OCI-M2 (cell line): Measurements from ENCODE around the gene SAMD11.
"Not testable (repeated sequence)": the region's sequence is repeated elsewhere in the genome, so short reads cannot be mapped to it uniquely, and the experiment has no call there.

ENCODE experiments used
- DNase-seq: peaks from one replicate; lab custom pipeline; 2025; ENCODE audit not compliant: unreplicated experiment; lab: John Stamatoyannopoulos, UW

The SAMD11 gene

GRCh38 chr1:943545-944340 is 20.0 kb downstream of the SAMD11 start:
- DNase-seq = no peak

DNA sequence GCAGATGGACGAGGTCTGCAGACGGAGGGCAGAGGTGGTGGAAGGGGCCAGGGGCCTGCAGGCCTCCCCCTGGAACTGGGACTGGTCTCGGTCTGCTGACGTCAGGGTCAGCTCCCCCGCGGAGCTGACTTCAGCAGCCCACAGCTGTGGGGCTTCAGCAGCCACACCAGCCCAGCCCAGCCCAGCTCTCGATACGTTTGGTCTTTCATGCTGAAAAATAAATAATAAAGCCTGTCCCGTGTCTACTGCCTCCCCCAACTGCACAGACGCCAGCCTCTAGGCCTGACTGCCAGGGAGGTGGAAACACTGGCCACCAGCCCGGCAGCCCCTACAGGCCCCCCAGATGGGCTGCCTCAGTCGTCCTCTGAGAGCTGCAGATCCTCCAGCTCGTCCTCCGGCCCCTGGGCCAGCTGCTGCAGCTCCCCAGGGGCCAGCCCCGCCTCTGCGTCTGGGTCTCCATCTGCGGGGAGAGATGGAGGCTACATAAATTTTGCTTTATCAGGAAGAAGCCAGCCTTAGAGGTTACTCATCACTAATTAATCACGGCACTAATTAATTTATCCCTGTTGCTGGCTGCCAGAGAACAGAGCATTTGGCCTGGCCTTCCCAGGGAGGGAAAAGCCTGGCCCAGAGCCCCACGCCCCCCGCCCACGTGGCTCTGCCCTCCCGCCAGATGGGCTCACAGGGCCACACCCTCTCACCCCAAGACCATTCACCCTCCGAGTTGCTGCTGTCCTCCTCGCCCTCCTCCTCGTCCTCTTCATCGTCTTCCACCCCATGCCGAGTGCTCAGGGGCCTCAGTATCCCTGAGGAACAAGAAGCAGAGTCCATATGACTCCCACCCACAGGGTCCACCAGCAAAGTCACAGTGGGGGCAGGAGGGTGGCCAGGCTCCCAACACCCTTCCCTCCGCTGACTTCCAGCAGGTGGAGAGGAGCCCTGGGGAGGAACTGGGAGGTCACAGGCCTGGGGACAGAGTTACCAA is 20.9 kb downstream of the SAMD11 start:
- no peak for DNase-seq

DNA sequence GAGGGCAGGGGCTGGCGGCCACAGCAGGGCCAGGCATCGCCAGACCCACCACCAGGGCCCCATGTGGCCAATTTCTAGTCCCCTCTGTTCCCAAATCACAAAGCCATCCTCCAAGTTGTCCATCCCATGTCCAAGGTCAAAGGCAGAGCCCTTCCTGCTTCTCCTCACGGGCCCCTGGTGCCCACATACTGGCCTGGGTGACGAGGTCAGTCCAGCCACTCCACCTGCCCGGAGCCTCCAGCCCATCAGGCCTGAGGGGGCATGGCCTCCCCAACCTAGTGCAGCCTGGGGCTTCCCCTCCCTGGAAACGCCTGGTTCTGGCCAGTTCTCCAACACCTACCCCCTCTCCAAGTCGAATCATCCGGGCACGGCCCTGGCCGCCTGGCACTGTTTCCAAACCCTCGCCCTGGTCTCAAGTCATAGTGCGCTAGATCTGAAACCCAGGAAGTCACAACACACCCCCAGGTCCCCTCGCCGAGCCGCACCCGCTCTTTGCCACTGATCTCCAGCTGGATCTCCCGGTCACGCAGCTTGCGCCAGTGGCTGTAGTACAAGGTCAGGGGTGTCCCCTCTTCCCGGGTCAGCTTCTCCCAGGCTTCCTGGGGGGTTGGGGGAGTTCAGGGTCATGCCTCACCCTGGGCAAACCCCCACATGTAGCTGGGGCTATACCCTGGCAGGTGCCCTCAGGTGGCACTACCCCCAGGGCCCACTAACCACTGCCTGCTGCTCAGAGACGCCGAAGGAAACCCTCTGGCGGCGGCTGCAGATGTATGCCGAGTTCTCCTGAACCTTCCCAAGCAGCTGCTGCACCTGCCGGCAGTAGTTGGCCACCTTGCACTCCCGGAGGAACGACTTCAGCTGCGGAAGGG is 22.2 kb downstream of the SAMD11 start:
- no peak for DNase-seq

DNA sequence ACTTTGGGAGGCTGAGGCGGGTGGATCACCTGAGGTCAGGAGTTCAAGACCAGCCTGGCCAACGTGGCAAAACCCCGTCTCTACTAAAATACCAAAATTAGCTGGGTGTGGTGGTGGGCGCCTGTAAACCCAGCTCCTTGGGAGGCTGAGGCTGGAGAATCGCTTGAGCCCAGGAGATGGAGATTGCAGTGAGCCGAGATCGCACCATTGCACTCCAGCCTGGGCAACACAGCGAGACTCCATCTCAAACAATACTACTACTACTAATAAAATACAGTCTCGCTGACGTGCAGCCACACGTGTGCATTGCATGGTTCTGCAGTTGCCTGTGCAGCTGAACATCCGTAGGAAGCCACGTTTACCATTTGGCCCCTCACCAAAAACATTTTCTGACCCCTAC is 23.1 kb downstream of the SAMD11 start:
- not testable (repeated sequence) for DNase-seq

DNA sequence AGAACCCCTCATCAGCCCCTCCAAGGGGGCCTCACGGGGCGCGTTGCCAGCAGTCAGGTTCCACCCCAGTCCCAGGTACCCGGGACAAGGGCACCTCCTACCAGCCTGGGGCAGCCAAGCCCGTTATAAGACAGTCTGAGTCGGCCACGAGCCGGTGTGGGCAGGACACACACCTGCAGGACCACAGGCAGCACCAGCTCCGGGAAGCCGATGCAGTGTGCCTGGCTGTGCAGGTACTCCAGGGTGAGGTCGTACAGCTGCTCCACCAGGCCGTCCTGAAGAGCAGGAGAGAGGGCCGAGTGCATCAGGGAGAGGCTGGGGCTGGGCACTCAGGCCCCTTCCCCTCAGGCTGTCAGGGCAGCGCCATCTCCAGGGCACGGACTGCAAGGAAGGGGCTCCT is 24.2 kb downstream of the SAMD11 start:
- no peak for DNase-seq

DNA sequence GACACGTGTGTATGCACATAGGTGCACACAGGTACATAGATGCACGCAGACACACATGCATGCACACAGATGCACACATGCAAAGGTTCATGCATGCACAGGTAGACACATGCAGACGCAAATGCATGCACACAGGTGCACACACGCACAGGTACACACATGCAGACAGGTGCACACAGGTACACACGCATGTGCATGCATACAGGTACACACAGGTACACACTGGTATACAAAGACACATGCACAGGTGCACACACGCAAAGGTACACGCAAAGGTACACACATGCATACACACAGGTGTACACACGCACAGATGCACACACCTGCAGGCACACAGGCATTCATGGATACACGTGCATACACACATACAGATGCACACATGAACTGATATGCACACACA is 26.5 kb downstream of the SAMD11 start:
- DNase-seq = no peak

- DNase-seq = no peak
These were observed 27.2 kb downstream of the SAMD11 start for GRCh38 chr1:950881-951280.

- DNase-seq = no peak
These were observed 27.6 kb downstream of the SAMD11 start for GRCh38 chr1:951364-951763.

- no peak for DNase-seq
These were observed 28.5 kb downstream of the SAMD11 start for GRCh38 chr1:952201-952600.

DNA sequence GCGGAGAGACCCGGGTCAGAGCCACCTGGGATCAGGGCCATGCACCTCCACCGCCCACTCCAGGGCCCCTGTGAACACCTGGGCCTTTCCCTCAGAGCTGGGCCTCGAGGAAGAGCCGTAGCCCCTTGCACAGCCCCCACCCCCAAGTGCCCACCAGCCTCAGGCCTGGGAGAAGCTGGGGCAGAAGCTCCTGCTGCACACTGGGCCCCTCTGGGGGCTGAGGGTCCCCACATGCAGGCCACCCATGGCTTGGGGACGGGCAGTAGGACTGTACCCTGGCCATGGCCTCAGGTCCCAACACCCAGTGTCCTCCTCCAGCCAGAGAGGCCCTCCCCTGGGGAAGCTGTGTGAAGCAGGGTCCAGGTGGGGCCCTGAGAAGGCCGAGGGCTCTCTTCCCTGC is 28.9 kb downstream of the SAMD11 start:
- no peak for DNase-seq

- DNase-seq = no peak
These were observed 30.0 kb downstream of the SAMD11 start for GRCh38 chr1:953524-954320.

GRCh38 chr1:954927-955326 is 31.2 kb downstream of the SAMD11 start:
- no peak for DNase-seq

- DNase-seq = no peak
These were observed 31.8 kb downstream of the SAMD11 start for GRCh38 chr1:955474-955873.

DNA sequence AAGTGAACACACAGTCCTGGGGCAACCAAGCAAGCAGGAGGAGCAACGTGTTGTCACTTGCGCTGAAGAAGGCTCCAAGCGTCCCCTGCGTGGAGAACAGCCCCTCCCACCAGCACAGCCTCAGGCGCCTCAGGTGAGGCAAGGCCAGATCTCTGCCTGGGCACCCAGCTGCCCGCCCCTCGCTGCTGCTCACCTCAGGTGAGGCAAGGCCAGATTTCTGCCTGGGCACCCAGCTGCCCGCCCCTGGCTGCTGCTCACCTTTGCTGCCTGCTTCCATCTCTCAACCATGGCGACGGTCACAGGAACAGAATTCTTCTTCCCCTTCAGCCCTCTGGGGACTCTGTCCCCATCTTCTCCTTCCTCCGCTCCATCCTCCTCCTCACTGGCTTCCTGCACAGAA is 32.9 kb downstream of the SAMD11 start:
- DNase-seq = no peak

DNA sequence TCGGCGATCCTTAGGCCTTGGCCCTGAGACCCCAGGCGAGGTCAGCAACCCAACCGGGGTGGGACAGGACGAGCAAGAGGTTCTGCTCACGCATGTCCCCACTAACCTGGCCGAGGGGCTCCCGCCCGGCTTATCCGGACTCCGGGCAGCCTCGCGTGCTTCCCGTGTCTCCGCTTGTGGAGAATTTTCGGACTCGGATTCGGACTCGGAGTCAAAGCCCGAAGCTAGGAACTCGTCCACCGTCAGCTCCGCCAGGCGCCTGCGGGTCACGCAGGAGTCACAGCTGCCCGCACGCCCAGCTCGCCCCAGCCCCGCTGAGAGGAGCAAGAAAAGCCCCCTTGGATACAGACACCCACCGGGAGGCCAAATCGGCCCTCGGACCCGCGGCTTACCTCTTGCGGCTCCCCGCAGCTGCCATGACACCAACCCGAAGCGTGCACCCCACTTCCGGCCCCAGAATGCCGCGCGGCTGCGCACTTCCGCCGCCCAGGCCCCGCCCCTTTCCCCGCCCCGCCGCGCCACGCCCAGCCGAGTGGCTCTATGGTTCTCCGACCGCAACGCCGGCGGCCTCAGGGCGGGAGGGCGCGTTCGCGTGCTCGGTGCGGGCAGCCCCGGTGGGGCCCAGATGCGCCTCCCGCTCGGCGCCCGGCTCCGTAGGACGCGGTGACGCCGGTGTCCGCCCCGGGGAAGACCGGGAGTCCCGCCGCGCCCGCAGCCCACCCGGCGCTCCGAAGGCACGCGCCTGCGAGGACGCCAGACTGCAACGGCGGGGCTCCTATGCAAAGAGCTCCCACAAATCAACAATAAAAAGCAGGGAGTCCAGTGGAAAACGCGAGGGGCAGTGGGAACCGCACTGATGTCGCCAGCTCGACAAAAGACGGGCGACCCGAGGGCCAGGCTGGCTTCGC is 35.4 kb downstream of the SAMD11 start, which contains the start of gene NOC2L:
Gene NOC2L (minus strand): TSS at position 434 of the 908 bp plus-strand sequence. CDS start 16 bp downstream, at position 418.
- DNase-seq = peak; percentile 41

GRCh38 chr1:959731-960362 is 36.1 kb downstream of the SAMD11 start:
- DNase-seq = no peak

DNA sequence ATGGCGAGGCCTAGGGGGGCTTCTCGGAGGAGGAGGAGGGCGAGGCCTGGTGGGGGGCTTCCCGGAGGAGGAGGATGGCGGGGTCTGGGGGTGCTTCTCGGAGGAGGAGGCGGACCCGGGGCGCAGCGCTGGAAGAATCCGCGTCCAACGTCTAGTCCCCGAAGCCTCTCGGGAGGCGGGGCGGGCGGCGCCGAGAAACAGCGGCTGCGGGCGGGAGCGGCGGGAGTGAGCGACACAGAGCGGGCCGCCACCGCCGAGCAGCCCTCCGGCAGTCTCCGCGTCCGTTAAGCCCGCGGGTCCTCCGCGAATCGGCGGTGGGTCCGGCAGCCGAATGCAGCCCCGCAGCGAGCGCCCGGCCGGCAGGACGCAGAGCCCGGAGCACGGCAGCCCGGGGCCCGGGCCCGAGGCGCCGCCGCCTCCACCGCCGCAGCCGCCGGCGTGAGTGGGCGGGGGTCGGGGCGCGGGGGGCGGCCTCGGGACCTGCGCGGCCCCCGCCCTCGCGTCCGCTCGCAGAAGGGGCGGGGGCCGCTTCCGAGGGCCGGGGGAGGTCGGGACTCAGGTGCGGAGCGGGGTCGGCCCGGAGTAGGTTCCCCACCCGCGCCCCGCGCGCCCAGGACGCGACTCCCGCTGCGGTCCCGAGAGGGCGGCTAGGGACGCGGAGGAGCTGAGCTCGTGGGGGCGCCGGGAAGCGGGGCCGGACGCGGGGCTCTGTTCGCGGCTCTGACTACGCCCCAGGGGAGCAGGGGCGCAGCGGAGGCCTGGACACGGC is 36.8 kb downstream of the SAMD11 start, which contains the start of gene KLHL17:
Gene KLHL17 (plus strand): TSS at position 222 of the 769 bp plus-strand sequence. CDS start 110 bp downstream, at position 332.
- no peak for DNase-seq
